Measurements from ENCODE around the gene HOXB3. TPM values are rescaled to one million over a fixed set of nuclear protein-coding genes. Genes with fewer than 3 reads are reported as not detected.
A peak's percentile ranks its signal among the peaks of the same experiment; 100 is the strongest.

HOXB3 gene
- total RNA-seq, 1 experiment from 2014 or later: 6.0 TPM

- peaks cover 74% of the 10 kb centered on the region for H3K27me3 ChIP-seq (ENCODE audit: low read length)
Measured at GRCh38 chr17:48627118-48627597, 37.1 kb upstream of the HOXB3 start.

GRCh38 chr17:48626245-48627117 is 36.4 kb upstream of the HOXB3 start, which contains the start of gene HOXB9:
Gene HOXB9 (minus strand): TSS chr17:48626358. CDS start chr17:48626269, 89 bp downstream.
- POLR2A ChIA-PET (ENCODE audit: unreplicated experiment): interaction anchor here (0.5 to 0.7 kb wide), 6 partner anchors 12 to 124 kb away, joined by 3 to 26 read pairs (median 4); partner anchors contain the start of genes HOXB5 and HOXB8
- Histone ChIP-seq H3K27me3 (ENCODE audit: low read length) (peaks cover 67% of the 10 kb centered on the region), H3K36me3 (ENCODE audit: low read depth, low read length) (no peaks in the 10 kb centered on the region), H3K27ac (ENCODE audit: low read length) (no peak within 1 kb of the TSS), H3K4me1 (ENCODE audit: insufficient read depth, low read length) (peaks cover 12% of the 10 kb centered on the region), H4K20me1 (ENCODE audit: low read length) (no peaks in the 10 kb centered on the region), H3K4me3 (ENCODE audit: low read length) (peak within 1 kb of the TSS; percentile 70), H3K79me2 (ENCODE audit: low read length) (no peaks in the 10 kb centered on the region), H3K4me2 (ENCODE audit: low read length) (peak within 1 kb of the TSS; percentile 85), H2AFZ (ENCODE audit: low read length) (peak within 1 kb of the TSS; percentile 88), H3K9me3 (ENCODE audit: low read length) (no peaks in the 10 kb centered on the region), H3K9me2 (replicated peaks; ENCODE audit: low read length) (no peaks in the 10 kb centered on the region), H3K9ac (ENCODE audit: low read length) (peak within 1 kb of the TSS; percentile 54), H3F3A (ENCODE audit: low read length, unreplicated experiment) (no peaks in the 10 kb centered on the region)
- intact Hi-C loops (cut with micrococcal nuclease): no loop called here
- BruUV-seq (replicated peaks): TSS peak; percentile 15
- ATAC-seq (peak; percentile 20), DNase-seq (peak; percentile 65)
- CTCF ChIA-PET: interaction anchor here (0.6 kb wide), 1 partner anchor 10 kb away, joined by 3 read pairs; no protein-coding TSS in a partner anchor
- TF ChIP-seq CTCF (conservative IDR thresholded peaks at IDR 0.05; ENCODE audit: low read depth, low read length) (no peak), EZH2 (IDR thresholded peaks at IDR 0.05; ENCODE audit: low read length, unreplicated experiment) (peak; percentile 68)

More at GRCh38 chr17:48627118-48627597, 37.1 kb upstream of the HOXB3 start:
- Histone ChIP-seq H3K4me3 (ENCODE audit: low read length) (peak overlapping the region; percentile 70), H3K4me2 (ENCODE audit: low read length) (peak overlapping the region; percentile 85), H4K20me1 (ENCODE audit: low read length) (no peaks in the 10 kb centered on the region), H3K27ac (ENCODE audit: low read length) (no peak overlapping the region), H3F3A (ENCODE audit: low read length, unreplicated experiment) (no peaks in the 10 kb centered on the region), H3K36me3 (ENCODE audit: low read depth, low read length) (no peaks in the 10 kb centered on the region), H3K9ac (ENCODE audit: low read length) (no peak overlapping the region), H3K9me2 (replicated peaks; ENCODE audit: low read length) (no peaks in the 10 kb centered on the region), H2AFZ (ENCODE audit: low read length) (peak overlapping the region; percentile 72), H3K4me1 (ENCODE audit: insufficient read depth, low read length) (peaks cover 12% of the 10 kb centered on the region), H3K79me2 (ENCODE audit: low read length) (no peaks in the 10 kb centered on the region), H3K9me3 (ENCODE audit: low read length) (no peaks in the 10 kb centered on the region)
- no peak for DNase-seq
- ATAC-seq: no peak
- intact Hi-C loops (cut with micrococcal nuclease): no loop called here
- ChIA-PET POLR2A (ENCODE audit: unreplicated experiment) (no interaction called here), CTCF (no interaction called here)
- BruUV-seq (replicated peaks): no TSS peak
- no peak for TF ChIP-seq EZH2 (IDR thresholded peaks at IDR 0.05; ENCODE audit: low read length, unreplicated experiment)
- TF ChIP-seq EZH2phosphoT487 (IDR thresholded peaks at IDR 0.05; ENCODE audit: borderline replicate concordance, low read length): no peak
- no peak for TF ChIP-seq CTCF (conservative IDR thresholded peaks at IDR 0.05; ENCODE audit: low read depth, low read length)
